Panc1 (cell line): Measurements from ENCODE around the gene SFTA2. TPM values are rescaled to one million over a fixed set of nuclear protein-coding genes. Genes with fewer than 3 reads are reported as not detected.
"Not testable (repeated sequence)": the region's sequence is repeated elsewhere in the genome, so short reads cannot be mapped to it uniquely, and the experiment has no call there.

ENCODE experiments used
- ATAC-seq: fragments of 200-7000 bp; cut with Tn5 transposase; 2 replicates; pipeline ENCODE4 v1.9.1; 2020; ENCODE audit warnings: mild to moderate bottlenecking, moderate library complexity
- BruUV-seq: library from RNA; stranded (reverse); fragments of 400-500 nt; replicated peaks from 2 replicates; lab custom pipeline; 2021; lab: Mats Ljungman, UMichigan
- CTCF ChIA-PET: fragments of 300-600 bp; sonication (Branson Sonifier 250); formaldehyde crosslinking; loops from one replicate; lab custom pipeline; 2022; ENCODE audit warnings: antibody characterized with exemption; lab: Charles Lee
- POLR2A ChIA-PET: fragments of 300-600 bp; sonication (Branson Sonifier 250); formaldehyde crosslinking; loops from one replicate; lab custom pipeline; 2022; ENCODE audit warnings: antibody characterized with exemption; lab: Charles Lee
- DNase-seq: peaks from one replicate; pipeline ENCODE4 v3.0.0-alpha.2; 2010; ENCODE audit warnings: low read depth, low spot score
- H3K27ac ChIP-seq: 2 replicates; pipeline ENCODE4 v1.5.1; 2011; ENCODE audit warnings: mild to moderate bottlenecking, low read length, inconsistent platforms
- H3K27me3 ChIP-seq: fragments of 200-500 bp; sonication (Bioruptor generic); 2 replicates; pipeline ENCODE4 v1.6.0; 2014; ENCODE audit warnings: low read length, inconsistent platforms; ENCODE audit not compliant: control insufficient read depth, insufficient read depth
- H3K36me3 ChIP-seq: fragments of 200-500 bp; sonication (Bioruptor generic); 2 replicates; pipeline ENCODE4 v1.5.1; 2014; ENCODE audit warnings: inconsistent platforms, mild to moderate bottlenecking, low read length, moderate library complexity; ENCODE audit not compliant: control insufficient read depth, insufficient read depth
- H3K4me1 ChIP-seq: 2 replicates; pipeline ENCODE4 v1.5.1; 2011; ENCODE audit warnings: inconsistent platforms, mild to moderate bottlenecking, low read length, moderate library complexity; ENCODE audit not compliant: control insufficient read depth, insufficient read depth
- H3K4me3 ChIP-seq, 2 experiments: 2 replicates each; pipeline ENCODE4 v1.5.1; 2011 to 2012; ENCODE audit warnings: low read depth in 2 of 2, low read length in 2 of 2, mild to moderate bottlenecking in 2 of 2, inconsistent platforms in 1 of 2, moderate library complexity in 1 of 2
- H3K9me3 ChIP-seq: fragments of 200-500 bp; sonication (Bioruptor generic); 2 replicates; pipeline ENCODE4 v1.5.1; 2014; ENCODE audit warnings: low read depth, mild to moderate bottlenecking, inconsistent platforms, low read length, moderate library complexity; ENCODE audit not compliant: control insufficient read depth, insufficient read depth
- CTCF ChIP-seq: fragments of 450-650 bp; IDR thresholded peaks from 2 replicates; pipeline ENCODE4 v1.5.1; 2017; ENCODE audit warnings: mild to moderate bottlenecking
- POLR2AphosphoS5 ChIP-seq: IDR thresholded peaks from 2 replicates; pipeline ENCODE4 v1.6.1; 2012; ENCODE audit warnings: mild to moderate bottlenecking, low read depth, low read length, moderate library complexity
- REST ChIP-seq, 2 experiments: IDR thresholded peaks; 2 replicates each; pipeline ENCODE4 v1.6.1; 2011 to 2012; ENCODE audit warnings: low read depth in 2 of 2, control low read depth in 1 of 2, low read length in 1 of 2, mild to moderate bottlenecking in 1 of 2, moderate library complexity in 1 of 2; ENCODE audit not compliant: insufficient read depth in 1 of 2
- SIN3A ChIP-seq: IDR thresholded peaks from 2 replicates; pipeline ENCODE4 v1.6.1; 2012; ENCODE audit warnings: low read depth, mild to moderate bottlenecking, low read length, moderate library complexity, borderline replicate concordance; ENCODE audit not compliant: insufficient read depth
- TCF7L2 ChIP-seq: IDR thresholded peaks from 2 replicates; pipeline ENCODE4 v1.6.1; 2011; ENCODE audit warnings: mild to moderate bottlenecking, low read depth, low read length, inconsistent platforms
- in situ Hi-C: cut with HindIII; loops from 2 replicates; pipeline ENCODE4 v1.10.0; 2016; ENCODE audit warnings: low sequenced_read_pairs, low pct_unique_long_range_greater_than_20kb
- intact Hi-C: fragments of 100-400 bp; cut with micrococcal nuclease; formaldehyde crosslinking; loops from one replicate; pipeline ENCODE4 v1.10.0; 2022; ENCODE audit not compliant: unreplicated experiment
- total RNA-seq: library from RNA; stranded (reverse); gene quantifications from one replicate; pipeline ENCODE4 v1.2.1, GENCODE V29; 2021; ENCODE audit not compliant: unreplicated experiment

Gene SFTA2
- total RNA-seq, 1 experiment from 2014 or later, result not detected

- no peak overlapping the region; a peak in 2 of 4 replicates for H3K4me3 ChIP-seq
- in situ Hi-C loops, result no loop called here
- POLR2A ChIA-PET, result interaction anchor here (0.6 to 1.1 kb wide), 3 partner anchors 31 to 213 kb away, joined by 3 to 11 read pairs (median 4); no protein-coding TSS in a partner anchor
- intact Hi-C loops, result no loop called here
- no peaks in the 10 kb centered on the region for H3K36me3 ChIP-seq
- peak overlapping the region; percentile 92 for H3K27ac ChIP-seq
- no peaks in the 10 kb centered on the region for H3K27me3 ChIP-seq
- BruUV-seq, result no TSS peak
- TF ChIP-seq CTCF (no peak), SIN3A (no peak), TCF7L2 (no peak), REST (IDR thresholded peaks at IDR 0.05; ENCODE audit: insufficient read depth in 1 of 2, low read depth in 2 of 2, low read length in 1 of 2) (no peak), POLR2AphosphoS5 (no peak)
- CTCF ChIA-PET, result interaction anchor here (0.6 to 1.8 kb wide), 12 partner anchors 63 to 463 kb away, joined by 3 to 18 read pairs (median 5); partner anchors contain the start of gene TCF19
- no peaks in the 10 kb centered on the region for H3K9me3 ChIP-seq
- ATAC-seq (no peak), DNase-seq (no peak)
- H3K4me1 ChIP-seq, result peaks cover 20% of the 10 kb centered on the region
Observed at GRCh38 chr6:30912746-30913520, 19.0 kb downstream of the SFTA2 start.

- BruUV-seq, H3K4me3 ChIP-seq, ATAC-seq, H3K36me3 ChIP-seq, POLR2A ChIA-PET, H3K27ac ChIP-seq, H3K9me3 ChIP-seq, CTCF ChIA-PET, H3K27me3 ChIP-seq, DNase-seq, intact Hi-C loops, in situ Hi-C loops: not testable (repeated sequence)
- peaks cover 20% of the 10 kb centered on the region for H3K4me1 ChIP-seq
Observed at GRCh38 chr6:30910473-30910872, 21.5 kb downstream of the SFTA2 start.

- no peaks in the 10 kb centered on the region for H3K36me3 ChIP-seq
- ChIA-PET POLR2A (no interaction called here), CTCF (no interaction called here)
- H3K27me3 ChIP-seq, result no peaks in the 10 kb centered on the region
- DNase-seq (no peak), ATAC-seq (no peak)
- H3K27ac ChIP-seq, result peak overlapping the region; percentile 94
- TSS peak; percentile 78 for BruUV-seq
- no peaks in the 10 kb centered on the region for H3K9me3 ChIP-seq
- peaks cover 11% of the 10 kb centered on the region for H3K4me1 ChIP-seq
- TF ChIP-seq TCF7L2 (no peak), SIN3A (no peak), CTCF (no peak), POLR2AphosphoS5 (no peak), REST (IDR thresholded peaks at IDR 0.05; ENCODE audit: insufficient read depth in 1 of 2, low read depth in 2 of 2, low read length in 1 of 2) (no peak)
- intact Hi-C loops, result no loop called here
- peak overlapping the region; percentile 90 to 100 for H3K4me3 ChIP-seq
- in situ Hi-C loops, result no loop called here
Observed at GRCh38 chr6:30908700-30909099, 23.3 kb downstream of the SFTA2 start.
